Breast epithelium (tissue), 4 donors: ENCODE results near the gene RRAGD. TPM values are rescaled to one million over a fixed set of nuclear protein-coding genes. Genes with fewer than 3 reads are reported as not detected.

Source experiments
- DNase-seq, 2 donors: peaks; one replicate each; pipeline ENCODE4 v3.0.0-alpha.2; 2019; ENCODE audit warnings: low spot score in 2 of 2
- H3K27ac ChIP-seq, 2 donors: fragments of 200-600 bp; sonication (generic) in 1 of 2; one replicate each; pipeline ENCODE4 v1.5.1; 2016 to 2019; ENCODE audit warnings: mild to moderate bottlenecking in 1 of 2
- H3K27me3 ChIP-seq, 2 donors: fragments of 200-600 bp; sonication (generic) in 1 of 2; one replicate each; pipeline versions ENCODE4 v1.5.1 to v1.6.0; 2017 to 2019; ENCODE audit warnings: control low read depth in 1 of 2, mild to moderate bottlenecking in 1 of 2
- H3K36me3 ChIP-seq: fragments of 200-600 bp; one replicate; pipeline ENCODE4 v1.5.1; 2019
- H3K4me1 ChIP-seq, 2 donors: fragments of 200-600 bp; sonication (generic); one replicate each; pipeline ENCODE4 v1.5.1; 2016 to 2019; ENCODE audit warnings: control low read depth in 1 of 2
- H3K4me3 ChIP-seq, 3 donors: fragments of 200-600 bp; sonication (generic); 1 replicate in 2 of 3; 2 replicates in 1 of 3; pipeline ENCODE4 v1.5.1; 2016 to 2019; ENCODE audit warnings: mild to moderate bottlenecking in 3 of 3, moderate library complexity in 2 of 3
- H3K9me3 ChIP-seq, 2 donors: fragments of 200-600 bp; sonication (generic) in 1 of 2; one replicate each; pipeline ENCODE4 v1.5.1; 2016 to 2019; ENCODE audit warnings: control low read depth in 1 of 2
- CTCF ChIP-seq, 3 donors: fragments of 450-650 bp; IDR thresholded peaks; one replicate each; pipeline ENCODE4 v1.5.1; 2016 to 2017; ENCODE audit warnings: antibody characterized with exemption in 3 of 3, mild to moderate bottlenecking in 3 of 3, moderate library complexity in 3 of 3
- POLR2A ChIP-seq: fragments of 450-650 bp; IDR thresholded peaks from one replicate; pipeline ENCODE4 v1.6.1; 2016; ENCODE audit warnings: antibody characterized with exemption, mild to moderate bottlenecking, moderate library complexity
- POLR2AphosphoS5 ChIP-seq, 3 donors: sonication (generic); formaldehyde crosslinking; IDR thresholded peaks; one replicate each; pipeline ENCODE4 v1.6.1; 2017; ENCODE audit warnings: antibody characterized with exemption in 3 of 3
- intact Hi-C: fragments of 100-400 bp; cut with DNase I; formaldehyde crosslinking; loops from one replicate; pipeline ENCODE4 v1.15.1; 2023; ENCODE audit warnings: low total_unique reads
- total RNA-seq, 3 donors: library from RNA; depleted of rRNA; stranded (reverse); fragments of >200 nt; gene quantifications; one replicate each; pipeline ENCODE4 v1.1.0, GENCODE V29; 2016

The RRAGD gene
- total RNA-seq, 3 donors from 2014 or later, result 12.8 to 38.6 (median 23.9) TPM

- DNase-seq, result no peak
- intact Hi-C loops, result no loop called here
- H3K4me3 ChIP-seq, result no peak overlapping the region
- no peaks in the 10 kb centered on the region for H3K27me3 ChIP-seq
- TF ChIP-seq POLR2AphosphoS5 (IDR thresholded peaks at IDR 0.05) (no peak), CTCF (IDR thresholded peaks at IDR 0.05) (no peak), POLR2A (no peak)
- H3K27ac ChIP-seq, result no peak overlapping the region
- no peaks in the 10 kb centered on the region for H3K9me3 ChIP-seq
- H3K36me3 ChIP-seq, result no peaks in the 10 kb centered on the region
- H3K4me1 ChIP-seq, result no peaks in the 10 kb centered on the region
Observed at GRCh38 chr6:89387516-89388201, 24.4 kb downstream of the RRAGD start.

DNA sequence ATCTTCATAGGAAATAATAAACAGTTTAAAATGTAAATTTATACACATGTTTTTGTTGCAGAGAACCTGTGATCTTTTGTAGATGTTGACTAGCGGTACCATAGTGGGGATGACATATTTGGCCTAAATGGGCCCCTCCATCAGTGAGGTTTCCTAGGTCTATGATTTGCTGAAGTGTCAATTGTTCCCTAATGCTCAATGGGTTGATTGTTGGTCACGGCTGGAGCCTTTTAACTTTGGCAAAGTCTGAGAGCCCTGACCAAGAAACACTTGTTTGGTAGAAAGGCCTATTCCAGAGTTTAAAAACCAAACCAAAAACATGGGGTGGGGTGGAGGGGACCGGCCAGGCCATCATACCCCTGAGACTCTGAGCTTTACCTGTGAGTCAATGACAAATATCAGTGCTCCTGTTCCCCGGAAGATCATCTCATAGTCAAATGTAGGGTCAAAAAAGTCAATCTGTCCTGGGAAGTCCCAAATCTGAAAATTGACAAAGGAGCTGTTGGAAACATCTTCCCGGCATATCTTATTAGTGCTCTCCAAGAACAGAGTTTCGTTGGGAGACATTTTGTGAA, 25.1 kb downstream of the RRAGD start:
- intact Hi-C loops, result no loop called here
- H3K9me3 ChIP-seq, result no peaks in the 10 kb centered on the region
- no peak for TF ChIP-seq POLR2A
- H3K27me3 ChIP-seq, result no peaks in the 10 kb centered on the region
- DNase-seq, result no peak
- no peaks in the 10 kb centered on the region for H3K4me1 ChIP-seq
- H3K36me3 ChIP-seq, result no peaks in the 10 kb centered on the region
- H3K27ac ChIP-seq, result no peak overlapping the region
- no peak overlapping the region for H3K4me3 ChIP-seq

DNA sequence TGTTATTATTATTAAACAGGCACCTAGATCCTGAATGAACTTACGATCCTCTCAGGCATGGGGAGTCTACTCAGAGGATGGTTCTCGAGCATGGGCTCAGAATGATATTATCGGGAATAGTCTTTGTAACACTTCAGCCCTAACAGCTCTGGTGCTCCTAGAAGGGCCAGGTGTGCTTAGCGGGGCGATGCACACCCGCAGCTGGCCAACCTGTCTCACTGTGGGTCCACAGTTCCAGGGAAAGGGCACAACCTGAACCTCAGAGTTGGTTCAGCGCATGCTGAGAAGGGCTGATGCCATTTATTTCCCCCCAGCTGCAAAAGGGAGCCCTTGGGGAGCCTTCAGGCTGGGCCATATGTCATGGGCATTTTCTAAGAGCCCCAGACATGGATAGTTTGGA, 26.2 kb downstream of the RRAGD start:
- H3K4me1 ChIP-seq, result no peaks in the 10 kb centered on the region

GRCh38 chr6:89385156-89385667, 26.9 kb downstream of the RRAGD start:
- no peaks in the 10 kb centered on the region for H3K27me3 ChIP-seq
- H3K9me3 ChIP-seq, result no peaks in the 10 kb centered on the region
- no peak overlapping the region for H3K27ac ChIP-seq
- H3K4me3 ChIP-seq, result no peak overlapping the region
- TF ChIP-seq POLR2A (no peak), POLR2AphosphoS5 (IDR thresholded peaks at IDR 0.05) (no peak), CTCF (IDR thresholded peaks at IDR 0.05) (no peak)
- no peak for DNase-seq
- intact Hi-C loops, result no loop called here
- no peaks in the 10 kb centered on the region for H3K4me1 ChIP-seq
- H3K36me3 ChIP-seq, result no peaks in the 10 kb centered on the region

More for the DNA sequence above, 26.2 kb downstream of the RRAGD start:
- Histone ChIP-seq H3K27me3 (no peaks in the 10 kb centered on the region), H3K36me3 (no peaks in the 10 kb centered on the region), H3K9me3 (no peaks in the 10 kb centered on the region), H3K4me3 (no peak overlapping the region), H3K27ac (no peak overlapping the region)
- intact Hi-C loops, result no loop called here
- no peak for TF ChIP-seq POLR2A
- TF ChIP-seq CTCF (IDR thresholded peaks at IDR 0.05), result no peak
- no peak for TF ChIP-seq POLR2AphosphoS5 (IDR thresholded peaks at IDR 0.05)
- no peak for DNase-seq

- Histone ChIP-seq H3K9me3 (no peaks in the 10 kb centered on the region), H3K36me3 (no peaks in the 10 kb centered on the region), H3K27ac (no peak overlapping the region), H3K27me3 (no peaks in the 10 kb centered on the region), H3K4me3 (no peak overlapping the region), H3K4me1 (no peaks in the 10 kb centered on the region)
- no peak for DNase-seq
- intact Hi-C loops, result no loop called here
- TF ChIP-seq POLR2A (no peak), POLR2AphosphoS5 (IDR thresholded peaks at IDR 0.05) (no peak), CTCF (IDR thresholded peaks at IDR 0.05) (no peak)
Observed at GRCh38 chr6:89381031-89381430, 31.0 kb downstream of the RRAGD start.
